Activated naive CD8-positive, alpha-beta T cell treated with anti-CD3 and anti-CD28 coated beads, Interleukin-2, amount 10 ng/mL, durations not matched to agents 7 days and 5 days (primary cell): Measurements from ENCODE around the gene PRKCZ. TPM values are rescaled to one million over a fixed set of nuclear protein-coding genes. Genes with fewer than 3 reads are reported as not detected.
"Not testable (repeated sequence)": the region's sequence is repeated elsewhere in the genome, so short reads cannot be mapped to it uniquely, and the experiment has no call there.

ENCODE experiments used
- ATAC-seq: fragments of 150-1000 bp; cut with Tn5 transposase; one replicate; pipeline ENCODE4 v1.10.0; 2021; ENCODE audit warnings: low read depth, moderate library complexity
- POLR2A ChIA-PET: fragments of 350-600 bp; sonication (Branson Sonifier 250); formaldehyde crosslinking; loops from one replicate; lab custom pipeline; 2021; ENCODE audit warnings: antibody characterized with exemption; lab: Charles Lee
- DNase-seq: peaks from one replicate; pipeline ENCODE4 v3.0.0; 2021
- H3K27ac Mint-ChIP-seq: one replicate; pipeline ENCODE4 v1.8.0; 2022; ENCODE audit warnings: mild to moderate bottlenecking, mixed read lengths
- H3K27me3 Mint-ChIP-seq: one replicate; pipeline ENCODE4 v1.8.0; 2022; ENCODE audit warnings: mild to moderate bottlenecking, moderate library complexity, mixed read lengths
- H3K36me3 Mint-ChIP-seq: one replicate; pipeline ENCODE4 v1.8.0; 2021; ENCODE audit warnings: mild to moderate bottlenecking, mixed read lengths
- H3K4me1 Mint-ChIP-seq: one replicate; pipeline ENCODE4 v1.8.0; 2021; ENCODE audit warnings: mixed read lengths
- H3K4me3 Mint-ChIP-seq: one replicate; pipeline ENCODE4 v1.8.0; 2022; ENCODE audit warnings: mild to moderate bottlenecking, moderate library complexity, mixed read lengths
- H3K9me3 Mint-ChIP-seq: one replicate; pipeline ENCODE4 v1.8.0; 2021; ENCODE audit warnings: mixed read lengths
- total RNA-seq, 2 experiments: library from RNA; stranded (reverse); gene quantifications; one replicate each; pipeline ENCODE4 v1.2.3, GENCODE V29; 2021

PRKCZ gene
- total RNA-seq, 2 experiments from 2014 or later: 24.3 to 24.4 TPM

DNA sequence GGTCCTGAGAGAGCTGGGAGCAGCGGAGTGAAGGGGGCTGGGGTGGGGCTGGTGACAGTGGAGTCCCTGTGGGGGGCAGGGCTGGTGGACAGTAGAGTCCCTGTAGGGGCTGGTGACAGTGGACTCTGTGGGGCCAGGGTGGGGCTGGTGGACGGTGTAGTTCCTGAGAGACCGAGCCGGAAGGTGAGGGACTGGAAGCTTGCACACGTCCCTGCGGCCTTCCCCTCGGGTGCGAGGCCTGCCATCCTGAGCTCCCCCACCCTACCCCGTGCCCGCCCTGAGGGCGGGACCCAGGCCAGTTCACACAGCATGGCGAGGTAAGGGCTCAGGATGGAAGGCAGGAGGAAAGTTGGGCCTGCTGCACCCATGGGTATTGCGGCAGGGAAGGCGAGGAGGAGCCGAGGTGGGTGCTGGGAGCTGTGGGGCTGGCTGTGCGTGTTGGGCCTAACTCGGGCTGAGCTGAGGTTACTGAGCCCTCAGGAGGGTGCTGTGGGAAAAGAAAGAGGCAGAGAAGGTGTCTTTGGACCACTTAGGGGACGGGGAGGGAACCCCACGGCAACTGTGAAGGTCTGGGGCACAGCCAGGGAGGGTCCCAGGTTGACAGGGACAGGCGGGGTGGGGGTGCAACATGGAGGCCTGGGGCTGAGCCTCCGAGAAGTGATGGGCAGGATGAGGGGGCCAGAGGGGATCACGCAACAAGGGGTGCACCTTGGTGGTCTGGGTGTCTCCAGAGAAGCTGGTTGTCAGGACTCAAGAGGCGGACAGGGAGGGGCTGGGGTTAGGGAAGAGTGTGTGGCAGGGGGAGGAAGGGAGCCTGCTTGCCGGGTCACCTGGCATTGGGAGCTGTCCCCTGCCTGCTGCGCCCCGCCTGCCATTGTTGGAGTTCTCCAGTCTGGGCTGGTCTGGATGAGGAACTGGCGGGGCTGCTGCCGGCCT is 60.8 kb downstream of the PRKCZ start:
- DNase-seq: no peak

DNA sequence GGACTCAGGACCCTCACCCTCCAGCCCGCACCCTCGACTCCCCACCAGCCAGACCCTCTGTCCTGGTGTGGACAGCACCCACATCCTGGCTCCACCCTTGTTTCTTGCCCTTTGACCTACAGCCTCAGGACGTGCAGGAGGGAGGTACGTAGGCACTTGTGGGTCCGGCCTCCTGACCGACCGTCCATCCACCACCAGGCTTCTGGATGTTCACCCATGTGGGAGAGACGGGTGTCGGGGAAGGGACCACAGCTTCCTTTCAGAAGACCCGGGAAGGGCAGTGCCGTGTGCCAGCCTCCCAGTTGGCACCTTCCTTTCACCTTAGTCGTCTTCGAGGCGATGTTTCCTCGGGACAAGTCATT is 61.4 kb downstream of the PRKCZ start:
- Mint-ChIP-seq H3K27me3 (no peaks in the 10 kb centered on the region), H3K9me3 (no peaks in the 10 kb centered on the region), H3K36me3 (no peaks in the 10 kb centered on the region), H3K27ac (no peak overlapping the region), H3K4me3 (no peak overlapping the region), H3K4me1 (peaks cover 4% of the 10 kb centered on the region)
- no peak for DNase-seq
- no peak for ATAC-seq
- POLR2A ChIA-PET: no interaction called here

More for the DNA sequence above, 60.8 kb downstream of the PRKCZ start:
- ATAC-seq: no peak
- H3K9me3 Mint-ChIP-seq: no peaks in the 10 kb centered on the region
- H3K27me3 Mint-ChIP-seq: no peaks in the 10 kb centered on the region
- no peak overlapping the region for H3K27ac Mint-ChIP-seq
- no peak overlapping the region for H3K4me3 Mint-ChIP-seq
- POLR2A ChIA-PET: no interaction called here
- H3K36me3 Mint-ChIP-seq: no peaks in the 10 kb centered on the region
- H3K4me1 Mint-ChIP-seq: peaks cover 4% of the 10 kb centered on the region

DNA sequence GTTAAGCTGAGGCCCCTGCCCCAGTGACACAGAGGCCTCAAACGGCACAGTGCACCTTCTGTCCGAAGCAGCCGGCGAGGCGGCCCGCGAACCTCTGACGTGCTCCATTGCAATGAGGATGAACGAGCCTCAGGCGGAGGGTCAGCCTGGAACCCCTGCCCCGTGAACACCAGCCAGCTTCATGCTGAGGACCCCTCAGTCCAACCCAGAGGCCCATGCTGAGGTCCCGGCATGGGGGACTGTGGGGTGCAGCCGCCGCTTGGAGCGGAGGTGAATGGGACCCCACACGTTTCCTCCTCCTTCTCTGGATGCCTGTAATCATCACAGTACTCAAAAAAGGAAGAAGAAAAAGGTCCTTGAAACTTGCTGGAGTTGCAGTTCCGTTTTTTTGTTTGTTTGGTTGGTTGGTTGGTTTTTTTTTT is 62.1 kb downstream of the PRKCZ start:
- Mint-ChIP-seq H3K36me3 (no peaks in the 10 kb centered on the region), H3K9me3 (no peaks in the 10 kb centered on the region), H3K27ac (no peak overlapping the region), H3K27me3 (no peaks in the 10 kb centered on the region), H3K4me1 (peaks cover 4% of the 10 kb centered on the region), H3K4me3 (no peak overlapping the region)
- DNase-seq (no peak), ATAC-seq (no peak)
- POLR2A ChIA-PET: no interaction called here

DNA sequence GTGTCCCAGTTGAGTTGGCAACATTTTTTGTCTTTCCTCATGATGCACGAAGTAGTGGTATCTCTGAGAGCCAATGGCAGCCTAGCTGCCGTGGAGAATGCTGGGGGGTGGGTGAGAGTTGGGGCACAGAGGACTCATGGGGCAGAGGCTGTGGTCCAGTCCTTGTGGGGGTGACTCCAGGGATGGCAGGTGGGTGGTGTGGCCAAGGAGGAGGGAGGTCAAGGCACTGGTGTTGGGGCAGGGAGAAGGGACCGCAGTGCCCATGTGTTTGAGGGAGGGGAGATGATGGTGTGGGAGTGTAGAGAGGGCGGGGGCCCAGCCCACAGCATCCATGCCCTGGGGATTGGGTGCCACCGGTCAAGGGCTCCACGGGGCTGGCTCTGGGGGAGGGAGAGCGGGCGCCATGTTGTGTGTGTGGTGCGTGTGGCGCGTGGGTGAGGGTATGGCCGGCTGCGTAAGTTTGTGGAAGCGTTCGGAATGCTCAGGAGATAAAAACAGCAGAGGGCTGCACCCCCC is 63.5 kb downstream of the PRKCZ start:
- H3K27me3 Mint-ChIP-seq: no peaks in the 10 kb centered on the region
- no peaks in the 10 kb centered on the region for H3K36me3 Mint-ChIP-seq
- ATAC-seq (no peak), DNase-seq (no peak)
- POLR2A ChIA-PET: no interaction called here
- H3K27ac Mint-ChIP-seq: no peak overlapping the region
- peaks cover 4% of the 10 kb centered on the region for H3K4me1 Mint-ChIP-seq
- no peak overlapping the region for H3K4me3 Mint-ChIP-seq
- no peaks in the 10 kb centered on the region for H3K9me3 Mint-ChIP-seq

DNA sequence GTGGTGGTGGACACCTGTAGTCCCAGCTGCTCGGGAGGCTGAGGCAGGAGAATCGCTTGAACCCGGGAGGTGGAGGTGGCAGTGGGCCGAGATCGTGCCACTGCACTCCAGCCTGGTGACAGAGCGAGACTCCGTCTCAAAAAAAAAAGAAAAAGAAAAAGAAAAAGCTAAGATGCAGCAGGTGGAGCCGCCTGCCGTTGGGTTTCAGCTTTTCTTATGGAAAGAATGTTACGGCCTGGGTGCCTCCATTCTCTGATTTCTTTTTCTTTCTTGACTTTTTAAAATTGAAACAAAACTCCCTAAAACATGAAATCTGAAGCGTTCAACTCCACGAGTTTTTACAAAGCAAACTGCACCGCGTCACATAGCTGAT is 64.4 kb downstream of the PRKCZ start:
- not testable (repeated sequence) for H3K27ac Mint-ChIP-seq

DNA sequence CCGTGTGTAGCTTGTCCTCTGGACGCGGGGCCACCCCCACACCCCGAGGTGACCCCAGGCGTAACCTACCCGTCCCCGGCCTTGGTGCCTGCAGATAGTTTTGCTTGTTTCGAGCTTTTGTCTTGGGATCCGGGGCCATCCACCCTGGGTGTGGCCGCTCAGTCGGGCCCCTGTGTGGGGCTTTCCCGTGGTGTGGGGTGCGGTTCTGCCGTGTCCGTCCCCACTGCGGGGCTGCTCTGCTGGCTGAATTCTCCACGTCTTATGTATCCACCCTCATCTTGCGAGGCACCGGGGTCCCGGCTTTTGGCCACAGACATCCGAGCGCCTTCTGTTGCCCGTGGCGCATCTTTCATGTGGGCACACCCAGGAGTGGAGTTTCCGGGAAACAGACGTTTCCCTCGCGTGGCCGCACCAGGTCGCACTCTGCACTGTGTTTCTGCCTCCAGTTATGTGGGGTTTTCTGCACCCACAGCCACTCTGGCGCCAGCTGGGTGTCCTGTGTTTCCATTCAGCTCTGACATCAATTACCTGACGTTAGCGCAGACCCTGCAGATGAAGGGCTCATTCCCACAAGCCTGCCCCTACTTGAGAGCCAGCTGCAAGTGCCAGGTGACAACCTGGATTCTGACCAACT is 64.9 kb downstream of the PRKCZ start:
- POLR2A ChIA-PET: interaction anchor here (1.2 kb wide), 1 partner anchor 25 kb away, joined by 4 read pairs; no protein-coding TSS in a partner anchor
- no peaks in the 10 kb centered on the region for H3K9me3 Mint-ChIP-seq
- H3K36me3 Mint-ChIP-seq: peaks cover 2% of the 10 kb centered on the region
- peaks cover 4% of the 10 kb centered on the region for H3K4me1 Mint-ChIP-seq
- peak overlapping the region; percentile 22 for H3K4me3 Mint-ChIP-seq
- H3K27me3 Mint-ChIP-seq: no peaks in the 10 kb centered on the region
- ATAC-seq: peak; percentile 75
- DNase-seq: no peak
- no peak overlapping the region for H3K27ac Mint-ChIP-seq

More for the DNA sequence above, 64.4 kb downstream of the PRKCZ start:
- not testable (repeated sequence) for H3K36me3 Mint-ChIP-seq, ATAC-seq, H3K4me3 Mint-ChIP-seq, H3K27me3 Mint-ChIP-seq, H3K9me3 Mint-ChIP-seq, H3K4me1 Mint-ChIP-seq, DNase-seq
- POLR2A ChIA-PET: interaction anchor here (1.2 kb wide), 1 partner anchor 25 kb away, joined by 4 read pairs; no protein-coding TSS in a partner anchor

DNA sequence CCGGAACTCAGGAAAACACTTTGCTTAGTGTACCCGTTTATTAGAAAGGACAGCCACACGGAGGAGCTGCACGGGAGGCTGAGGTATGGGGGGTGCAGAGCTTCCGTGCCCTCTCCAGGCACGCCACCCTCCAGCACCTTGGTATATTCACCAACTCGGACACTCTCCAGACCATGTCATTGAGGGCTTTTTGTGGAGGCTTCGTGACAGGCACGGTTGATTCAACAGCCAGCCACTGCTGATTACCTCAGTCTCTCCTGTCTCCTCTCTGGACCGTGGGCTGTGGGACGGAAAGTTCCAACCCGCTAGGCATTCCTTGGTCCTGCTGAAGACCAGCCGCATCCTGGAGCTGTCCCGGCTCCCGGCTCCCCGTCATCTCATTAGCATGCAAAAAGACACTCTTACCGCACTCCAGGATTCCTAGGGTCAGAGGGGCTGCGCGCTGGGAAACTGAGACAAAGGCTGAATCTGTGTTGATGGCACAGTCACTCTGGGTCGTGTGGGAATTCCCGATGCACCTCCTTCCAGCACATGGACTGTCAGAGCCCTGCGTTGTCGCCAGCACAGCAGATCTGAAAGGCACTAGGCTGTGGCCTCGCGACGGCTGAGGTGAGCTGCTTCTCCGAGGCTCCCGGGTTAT is 65.6 kb downstream of the PRKCZ start:
- Mint-ChIP-seq H3K27ac (no peak overlapping the region), H3K4me1 (peaks cover 4% of the 10 kb centered on the region), H3K27me3 (no peaks in the 10 kb centered on the region), H3K4me3 (peak overlapping the region; percentile 22), H3K36me3 (peaks cover 2% of the 10 kb centered on the region), H3K9me3 (no peaks in the 10 kb centered on the region)
- ATAC-seq (no peak), DNase-seq (no peak)
- POLR2A ChIA-PET: no interaction called here

DNA sequence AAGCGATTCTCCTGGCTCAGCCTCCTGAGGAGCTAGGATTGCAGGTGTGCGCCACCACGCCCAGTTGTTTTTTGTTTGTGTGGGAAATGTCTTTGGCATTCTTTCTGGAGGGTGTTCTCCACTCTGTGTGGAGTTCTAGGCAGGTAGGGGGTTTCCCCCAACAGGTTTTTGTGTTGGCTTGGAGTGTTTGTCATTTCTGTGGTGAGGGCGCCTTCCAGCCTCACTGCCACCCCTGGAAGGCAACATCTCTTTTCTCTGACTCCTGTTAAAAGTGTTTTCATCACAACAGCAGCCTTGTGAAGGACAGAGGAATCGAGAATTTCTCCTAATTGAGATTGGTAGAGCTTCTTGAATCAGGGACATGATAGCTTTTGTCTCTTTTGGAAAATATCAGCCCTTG is 69.7 kb downstream of the PRKCZ start:
- ATAC-seq: no peak

DNA sequence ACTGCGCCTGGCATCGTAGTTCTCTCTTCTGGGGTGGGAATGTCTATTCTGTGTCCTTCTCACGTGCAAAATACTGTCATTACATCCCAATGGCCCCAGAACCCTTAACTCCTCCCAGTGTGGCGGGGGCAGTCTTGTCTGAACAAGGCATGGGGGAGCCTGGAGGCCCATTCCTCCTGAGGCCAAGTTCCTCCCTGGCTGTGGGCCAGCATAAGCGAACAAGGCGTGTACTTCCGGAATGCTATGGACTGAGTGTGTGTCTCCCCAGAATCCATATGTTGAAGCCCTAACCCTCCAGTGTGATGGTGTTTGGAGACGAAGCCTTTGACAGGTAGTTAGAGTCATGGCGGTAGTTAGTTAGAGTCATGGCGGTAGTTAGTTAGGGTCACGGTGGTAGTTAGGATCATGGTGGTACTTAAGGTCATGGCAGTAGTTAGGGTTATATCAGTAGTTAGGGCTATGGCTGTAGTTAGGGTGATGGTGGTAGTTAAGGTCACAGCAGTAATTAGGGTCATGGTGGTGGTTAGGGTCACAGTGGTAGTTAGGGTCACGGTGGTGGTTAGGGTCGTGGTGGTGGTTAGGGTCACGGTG is 71.0 kb downstream of the PRKCZ start:
- H3K4me3 Mint-ChIP-seq: peak overlapping the region; percentile 64

More for the DNA sequence above, 69.7 kb downstream of the PRKCZ start:
- Mint-ChIP-seq H3K4me1 (peaks cover 6% of the 10 kb centered on the region), H3K36me3 (peaks cover 8% of the 10 kb centered on the region), H3K9me3 (peaks cover 12% of the 10 kb centered on the region), H3K4me3 (no peak overlapping the region), H3K27me3 (peaks cover 3% of the 10 kb centered on the region), H3K27ac (no peak overlapping the region)
- POLR2A ChIA-PET: no interaction called here
- no peak for DNase-seq

DNA sequence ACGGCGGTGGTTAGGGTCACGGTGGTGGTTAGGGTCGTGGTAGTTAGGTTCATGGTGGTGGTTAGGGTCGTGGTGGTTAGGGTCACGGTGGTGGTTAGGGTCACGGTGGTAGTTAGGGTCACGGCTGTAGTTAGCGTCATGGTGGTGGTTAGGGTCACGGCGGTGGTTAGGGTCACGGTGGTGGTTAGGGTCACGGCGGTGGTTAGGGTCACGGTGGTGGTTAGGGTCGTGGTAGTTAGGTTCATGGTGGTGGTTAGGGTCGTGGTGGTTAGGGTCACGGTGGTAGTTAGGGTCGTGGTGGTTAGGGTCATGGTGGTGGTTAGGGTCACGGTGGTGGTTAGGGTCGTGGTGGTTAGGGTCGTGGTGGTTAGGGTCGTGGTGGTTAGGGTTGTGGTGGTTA is 71.6 kb downstream of the PRKCZ start:
- ATAC-seq, POLR2A ChIA-PET, H3K36me3 Mint-ChIP-seq, DNase-seq, H3K4me1 Mint-ChIP-seq, H3K4me3 Mint-ChIP-seq, H3K27me3 Mint-ChIP-seq: not testable (repeated sequence)
- Mint-ChIP-seq H3K9me3 (peaks cover 12% of the 10 kb centered on the region), H3K27ac (peak overlapping the region; percentile 93)

More for the DNA sequence above, 71.0 kb downstream of the PRKCZ start:
- ATAC-seq (no peak), DNase-seq (no peak)
- Mint-ChIP-seq H3K36me3 (peaks cover 8% of the 10 kb centered on the region), H3K27ac (peak overlapping the region; percentile 93), H3K9me3 (peaks cover 12% of the 10 kb centered on the region), H3K27me3 (peaks cover 3% of the 10 kb centered on the region), H3K4me1 (peaks cover 3% of the 10 kb centered on the region)
- POLR2A ChIA-PET: no interaction called here

DNA sequence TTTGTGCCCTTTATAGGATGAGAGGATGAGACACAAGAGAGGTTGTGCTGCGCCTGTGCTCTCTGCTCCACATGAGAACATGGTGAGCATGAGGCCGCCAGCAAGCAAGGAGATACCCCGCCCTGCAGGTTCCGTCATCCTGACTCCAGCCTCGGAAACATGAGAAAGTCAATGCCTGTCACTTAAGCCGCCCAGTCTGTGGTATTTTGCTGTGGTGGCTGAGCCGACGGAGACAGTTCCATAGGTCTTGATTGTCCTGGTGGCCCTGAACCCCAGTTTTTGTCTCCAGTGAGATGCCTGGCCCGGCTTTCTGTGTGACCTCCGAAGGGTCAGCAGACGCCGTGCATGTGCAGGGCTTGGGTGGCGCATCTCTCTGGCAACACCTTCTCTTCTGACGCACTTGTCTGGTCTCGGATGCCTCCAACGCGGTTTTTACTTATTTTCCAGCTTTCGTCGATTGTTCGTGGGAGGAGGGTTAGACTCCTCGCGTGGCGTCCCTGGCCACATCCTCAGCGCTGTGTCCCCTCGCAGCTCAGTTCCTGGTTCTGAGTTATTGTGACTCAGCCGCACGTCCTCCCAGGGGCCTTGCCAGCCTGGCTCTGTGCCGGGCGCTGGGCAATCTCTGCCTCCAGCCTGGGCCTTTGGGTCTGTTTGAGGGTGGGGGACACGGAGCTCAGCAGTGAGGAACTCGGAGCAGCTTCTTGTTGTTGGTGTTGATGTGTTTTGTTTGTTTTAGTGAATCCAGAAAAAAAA is 74.4 kb downstream of the PRKCZ start:
- no peak for ATAC-seq
- H3K36me3 Mint-ChIP-seq: peaks cover 8% of the 10 kb centered on the region
- H3K9me3 Mint-ChIP-seq: peaks cover 12% of the 10 kb centered on the region
- H3K27ac Mint-ChIP-seq: no peak overlapping the region
- no peak for DNase-seq
- no peak overlapping the region for H3K4me3 Mint-ChIP-seq
- peaks cover 3% of the 10 kb centered on the region for H3K27me3 Mint-ChIP-seq
- POLR2A ChIA-PET: no interaction called here
- peaks cover 9% of the 10 kb centered on the region for H3K4me1 Mint-ChIP-seq

DNA sequence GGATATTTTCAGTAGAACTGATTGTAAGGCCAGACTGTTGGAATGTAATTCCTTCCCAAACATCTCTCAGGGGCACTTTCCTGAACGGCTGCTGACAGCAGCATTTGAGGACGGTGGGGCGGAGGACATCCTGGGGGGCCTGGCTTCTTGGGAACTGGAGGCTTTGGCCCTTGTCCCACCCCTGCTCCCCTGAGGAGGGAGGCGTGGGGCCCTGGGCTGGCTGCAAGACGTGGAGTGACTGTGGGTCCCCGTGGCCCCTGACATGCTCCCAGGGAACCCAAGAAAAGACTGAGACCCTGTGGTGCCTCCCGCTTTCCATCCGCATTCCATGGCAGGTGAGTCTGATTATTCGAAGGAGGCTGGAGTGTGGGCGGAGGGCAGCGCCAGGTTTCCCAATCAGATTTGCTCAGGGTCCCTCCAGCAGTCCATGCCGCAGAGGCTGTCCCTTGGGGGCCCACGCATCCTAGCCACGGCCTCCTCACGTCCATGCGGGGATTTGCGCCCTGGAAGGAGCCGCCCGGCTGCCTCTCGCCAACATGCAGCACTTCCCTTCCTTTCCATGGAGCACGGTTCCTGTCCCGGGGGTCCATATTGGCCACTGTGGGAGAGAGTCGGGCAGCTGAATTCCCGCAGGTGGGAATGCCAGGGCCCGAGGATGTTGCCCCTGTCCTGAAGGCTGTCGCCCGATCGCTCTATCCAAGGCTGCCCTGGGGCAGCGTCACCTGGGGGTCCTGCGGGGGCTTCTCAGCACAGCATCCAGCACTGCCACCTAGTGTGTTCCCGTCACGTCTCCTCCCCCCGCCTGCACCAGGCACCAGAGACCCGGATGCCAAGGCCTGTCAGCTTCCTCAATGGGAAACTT is 75.4 kb downstream of the PRKCZ start:
- Mint-ChIP-seq H3K27me3 (peaks cover 3% of the 10 kb centered on the region), H3K9me3 (peaks cover 12% of the 10 kb centered on the region), H3K36me3 (peaks cover 6% of the 10 kb centered on the region), H3K27ac (no peak overlapping the region), H3K4me3 (no peak overlapping the region), H3K4me1 (peaks cover 9% of the 10 kb centered on the region)
- POLR2A ChIA-PET: no interaction called here
- no peak for ATAC-seq
- no peak for DNase-seq
